Neural cell (in vitro differentiated cells): ENCODE results near the gene NET1. TPM values are rescaled to one million over a fixed set of nuclear protein-coding genes. Genes with fewer than 3 reads are reported as not detected.

Experiments
- H2AFZ ChIP-seq: fragments of 200-600, 300-800 bp; sonication (generic), shearing (Covaris generic); 2 replicates; pipeline ENCODE4 v1.6.0; 2014; ENCODE audit warnings: low read depth, mild to moderate bottlenecking, antibody characterized with exemption, low read length, moderate library complexity
- H3F3A ChIP-seq: fragments of 200-600 bp; shearing (Covaris generic); 2 replicates; pipeline ENCODE4 v1.6.1; 2016; ENCODE audit warnings: mild to moderate bottlenecking, moderate library complexity, mixed read lengths, antibody characterized with exemption, low read length; ENCODE audit not compliant: insufficient read depth, poor library complexity, severe bottlenecking
- H3K27ac ChIP-seq: fragments of 200-600, 300-800 bp; sonication (generic), shearing (Covaris generic); 2 replicates; pipeline ENCODE4 v1.5.1; 2014; ENCODE audit warnings: mild to moderate bottlenecking, low read length, moderate library complexity
- H3K27me3 ChIP-seq: fragments of 300-800, 200-600 bp; sonication (generic), shearing (Covaris generic); 2 replicates; pipeline ENCODE4 v1.6.0; 2014; ENCODE audit warnings: mild to moderate bottlenecking, low read depth, low read length, moderate library complexity; ENCODE audit not compliant: insufficient read depth
- H3K36me3 ChIP-seq: fragments of 300-800, 200-600 bp; sonication (generic), shearing (Covaris generic); 2 replicates; pipeline ENCODE4 v1.5.1; 2014; ENCODE audit warnings: mild to moderate bottlenecking, antibody characterized with exemption, low read length, moderate library complexity; ENCODE audit not compliant: insufficient read depth
- H3K4me2 ChIP-seq: fragments of 300-800, 200-600 bp; sonication (generic), shearing (Covaris generic); 2 replicates; pipeline ENCODE4 v1.6.0; 2014; ENCODE audit warnings: mild to moderate bottlenecking, low read length
- H3K4me3 ChIP-seq: fragments of 300-800, 200-600 bp; sonication (generic), shearing (Covaris generic); 2 replicates; pipeline ENCODE4 v1.5.1; 2014; ENCODE audit warnings: mild to moderate bottlenecking, low read length, moderate library complexity
- H3K79me2 ChIP-seq: fragments of 200-600 bp; shearing (Covaris generic); replicated peaks from 2 replicates; pipeline ENCODE4 v1.6.0; 2014; ENCODE audit warnings: mild to moderate bottlenecking, low read length, moderate library complexity; ENCODE audit not compliant: insufficient read depth
- H3K9ac ChIP-seq: fragments of 300-800, 200-600 bp; sonication (generic), shearing (Covaris generic); 2 replicates; pipeline ENCODE4 v1.6.1; 2016; ENCODE audit warnings: mild to moderate bottlenecking, low read length, mixed read lengths
- H3K9me2 ChIP-seq: fragments of 200-600 bp; shearing (Covaris generic); 2 replicates; pipeline ENCODE4 v1.6.1; 2016; ENCODE audit warnings: mild to moderate bottlenecking, low read length, mixed read lengths; ENCODE audit not compliant: insufficient read depth
- H3K9me3 ChIP-seq: fragments of 200-600, 300-800 bp; sonication (generic), shearing (Covaris generic); 2 replicates; pipeline ENCODE4 v1.6.1; 2016; ENCODE audit warnings: mild to moderate bottlenecking, mixed run types, low read length, moderate library complexity, mixed read lengths
- H4K20me1 ChIP-seq: fragments of 200-600 bp; shearing (Covaris generic); 2 replicates; pipeline ENCODE4 v1.6.1; 2016; ENCODE audit warnings: mild to moderate bottlenecking, mixed run types; ENCODE audit not compliant: insufficient read depth
- CTCF ChIP-seq: fragments of 450-650 bp; IDR thresholded peaks from 2 replicates; pipeline ENCODE4 v1.5.1; 2014; ENCODE audit warnings: antibody characterized with exemption, mild to moderate bottlenecking, moderate library complexity; ENCODE audit not compliant: poor library complexity, severe bottlenecking
- EP300 ChIP-seq: fragments of 450-650 bp; conservative IDR thresholded peaks from 2 replicates; pipeline ENCODE4 v1.6.1; 2014; ENCODE audit warnings: antibody characterized with exemption, mild to moderate bottlenecking, moderate library complexity; ENCODE audit not compliant: poor library complexity, severe bottlenecking
- EZH2 ChIP-seq: fragments of 200-600, 300-800 bp; shearing (Covaris generic), sonication (generic); IDR thresholded peaks from 2 replicates; pipeline ENCODE4 v1.6.1; 2014; ENCODE audit warnings: antibody characterized with exemption, low read length, borderline replicate concordance, mild to moderate bottlenecking; ENCODE audit not compliant: insufficient read depth, poor library complexity, severe bottlenecking
- MXI1 ChIP-seq: fragments of 450-650 bp; conservative IDR thresholded peaks from 2 replicates; pipeline ENCODE4 v1.6.1; 2014; ENCODE audit warnings: antibody characterized with exemption, mild to moderate bottlenecking; ENCODE audit not compliant: poor library complexity, severe bottlenecking
- POLR2AphosphoS5 ChIP-seq: IDR thresholded peaks from 2 replicates; pipeline ENCODE4 v1.6.1; 2012
- RAD21 ChIP-seq: fragments of 450-650 bp; conservative IDR thresholded peaks from 2 replicates; pipeline ENCODE4 v1.6.1; 2014; ENCODE audit warnings: antibody characterized with exemption, mild to moderate bottlenecking, moderate library complexity
- REST ChIP-seq: IDR thresholded peaks from 2 replicates; pipeline ENCODE4 v1.6.1; 2012; ENCODE audit warnings: borderline replicate concordance
- SMC3 ChIP-seq: fragments of 450-650 bp; conservative IDR thresholded peaks from 2 replicates; pipeline ENCODE4 v1.6.1; 2014; ENCODE audit warnings: antibody characterized with exemption, mild to moderate bottlenecking, moderate library complexity; ENCODE audit not compliant: poor library complexity
- TAF1 ChIP-seq: IDR thresholded peaks from 2 replicates; pipeline ENCODE4 v1.6.1; 2012; ENCODE audit warnings: low read depth
- polyA plus RNA-seq: library from polyadenylated mRNA; depleted of rRNA; stranded (reverse); fragments of >200 nt; gene quantifications from 2 replicates; pipeline ENCODE4 v1.2.3, GENCODE V29; 2014

NET1 gene
- polyA plus RNA-seq, 1 donor from 2014 or later: 8.0 TPM

GRCh38 chr10:5477948-5478693 is 65.8 kb downstream of the NET1 start:
- no peak overlapping the region for H3K4me3 ChIP-seq
- TF ChIP-seq CTCF (no peak), EZH2 (no peak), TAF1 (no peak), SMC3 (no peak), REST (no peak), MXI1 (no peak), POLR2AphosphoS5 (no peak), EP300 (no peak), RAD21 (no peak)
- H2AFZ ChIP-seq: no peak overlapping the region
- H3K9ac ChIP-seq: no peak overlapping the region
- H3F3A ChIP-seq: no peaks in the 10 kb centered on the region
- no peaks in the 10 kb centered on the region for H4K20me1 ChIP-seq
- H3K4me2 ChIP-seq: no peak overlapping the region
- no peaks in the 10 kb centered on the region for H3K9me3 ChIP-seq
- H3K9me2 ChIP-seq: no peaks in the 10 kb centered on the region
- no peaks in the 10 kb centered on the region for H3K27me3 ChIP-seq
- H3K79me2 ChIP-seq: no peaks in the 10 kb centered on the region
- H3K27ac ChIP-seq: no peak overlapping the region
- no peaks in the 10 kb centered on the region for H3K36me3 ChIP-seq

GRCh38 chr10:5478694-5479305 is 66.4 kb downstream of the NET1 start:
- Histone ChIP-seq H2AFZ (no peak overlapping the region), H3K9ac (no peak overlapping the region), H3K4me3 (no peak overlapping the region), H3K36me3 (no peaks in the 10 kb centered on the region), H3K79me2 (no peaks in the 10 kb centered on the region), H3K4me2 (no peak overlapping the region), H3K27ac (no peak overlapping the region), H3K9me3 (no peaks in the 10 kb centered on the region), H3K9me2 (no peaks in the 10 kb centered on the region), H3F3A (no peaks in the 10 kb centered on the region), H3K27me3 (no peaks in the 10 kb centered on the region), H4K20me1 (no peaks in the 10 kb centered on the region)
- TF ChIP-seq CTCF: no peak
